K562 (cell line): Measurements from ENCODE around the gene NFKB2. TPM values are rescaled to one million over a fixed set of nuclear protein-coding genes. Genes with fewer than 3 reads are reported as not detected.

ENCODE experiments used
- ATAC-seq: fragments of 200-7000 bp; cut with Tn5 transposase; 3 replicates; pipeline ENCODE4 v1.9.1; 2020; ENCODE audit warnings: moderate library complexity
- BruUV-seq: library from RNA; stranded (reverse); fragments of 400-500 nt; replicated peaks from 2 replicates; lab custom pipeline; 2021; lab: Mats Ljungman, UMichigan
- CTCF ChIA-PET: fragments of 300-600 bp; formaldehyde crosslinking; extraction: SDS; loops from one replicate; lab custom pipeline; 2021; ENCODE audit warnings: low intra/inter-chr PET ratio; lab: Yijun Ruan, JAX
- POLR2A ChIA-PET: fragments of 300-600, 350-650 bp; sonication (Branson Sonifier 250); formaldehyde crosslinking; extraction: SDS; loops from one replicate; lab custom pipeline; 2021; ENCODE audit warnings: antibody characterized with exemption, inconsistent platforms; lab: Yijun Ruan, JAX
- DNase-seq, 4 experiments: peaks; one replicate each; pipeline versions ENCODE4 v3.0.0 to v3.0.0-alpha.2; 2011 to 2018; ENCODE audit warnings: low spot score in 3 of 4, mixed read lengths in 3 of 4; ENCODE audit errors: extremely low read depth in 1 of 4
- FAIRE-seq: peaks from 2 replicates; lab custom pipeline; 2011; peaks lifted over from hg19 to GRCh38; lab: Jason Lieb, UNC
- H2AFZ ChIP-seq: 2 replicates; pipeline ENCODE4 v1.6.0; 2011; ENCODE audit warnings: low read depth, low read length, control low read depth, inconsistent platforms
- H3K27ac ChIP-seq: fragments of 200-600 bp; 3 replicates; pipeline ENCODE4 v1.8.0; 2011; ENCODE audit warnings: low read depth, mild to moderate bottlenecking, control low read depth, inconsistent platforms, low read length, moderate library complexity, mixed read lengths; ENCODE audit errors: extremely low read depth
- H3K27me3 ChIP-seq, 2 experiments: fragments of 300-600 bp in 1 of 2; 2 replicates in 1 of 2; 3 replicates in 1 of 2; pipeline versions ENCODE4 v1.6.0 to v1.8.0; 2011; ENCODE audit warnings: inconsistent platforms in 2 of 2, low read length in 2 of 2, mild to moderate bottlenecking in 1 of 2, mixed read lengths in 1 of 2, moderate library complexity in 1 of 2; ENCODE audit not compliant: control insufficient read depth in 2 of 2, insufficient read depth in 2 of 2
- H3K36me3 ChIP-seq: fragments of 300-600 bp; 3 replicates; pipeline ENCODE4 v1.8.0; 2011; ENCODE audit warnings: mild to moderate bottlenecking, low read length, inconsistent platforms; ENCODE audit not compliant: control insufficient read depth, insufficient read depth
- H3K4me1 ChIP-seq, 2 experiments: fragments of 200-600 bp in 1 of 2; replicated peaks in 1 of 2; 2 replicates in 1 of 2; 3 replicates in 1 of 2; pipeline versions ENCODE4 v1.5.1 to v1.8.0; 2011; ENCODE audit warnings: inconsistent platforms in 2 of 2, low read length in 2 of 2, mild to moderate bottlenecking in 1 of 2, mixed read lengths in 1 of 2, moderate library complexity in 1 of 2; ENCODE audit not compliant: control insufficient read depth in 2 of 2, insufficient read depth in 2 of 2
- H3K4me2 ChIP-seq: 2 replicates; pipeline ENCODE4 v1.6.1; 2011; ENCODE audit warnings: low read length, control low read depth, inconsistent platforms, mixed read lengths; ENCODE audit not compliant: insufficient read depth
- H3K4me3 ChIP-seq: fragments of 200-600 bp; sonication (generic), shearing (Covaris generic); 2 replicates; pipeline ENCODE4 v1.5.1; 2016; ENCODE audit warnings: control low read depth, inconsistent platforms
- H3K79me2 ChIP-seq: fragments of 200-600 bp; 3 replicates; pipeline ENCODE4 v1.8.0; 2011; ENCODE audit warnings: low read length, inconsistent platforms; ENCODE audit not compliant: control insufficient read depth, insufficient read depth
- H3K9ac ChIP-seq, 2 experiments: 2 replicates each; pipeline versions ENCODE4 v1.6.0 to v1.6.1; 2011; ENCODE audit warnings: low read depth in 2 of 2, low read length in 2 of 2, control low read depth in 1 of 2, inconsistent platforms in 1 of 2, mild to moderate bottlenecking in 1 of 2, mixed read lengths in 1 of 2; ENCODE audit not compliant: insufficient read depth in 1 of 2
- H3K9me1 ChIP-seq: one replicate; pipeline ENCODE4 v1.6.0; 2011; ENCODE audit warnings: inconsistent platforms, mild to moderate bottlenecking, low read length, moderate library complexity; ENCODE audit not compliant: control insufficient read depth, insufficient read depth
- H3K9me3 ChIP-seq: replicated peaks from 2 replicates; pipeline ENCODE4 v1.5.1; 2011; ENCODE audit warnings: low read depth, low read length, inconsistent platforms; ENCODE audit not compliant: control insufficient read depth, insufficient read depth
- H4K20me1 ChIP-seq: replicated peaks from 2 replicates; pipeline ENCODE4 v1.6.1; 2011; ENCODE audit warnings: low read length, inconsistent platforms, mixed read lengths; ENCODE audit not compliant: control insufficient read depth, insufficient read depth
- CBX1 ChIP-seq: sonication (generic); IDR thresholded peaks from 2 replicates; pipeline ENCODE4 v1.6.1; 2016; ENCODE audit warnings: antibody characterized with exemption, low read depth, mild to moderate bottlenecking
- HNRNPLL ChIP-seq: fragments of 200-400 bp; formaldehyde crosslinking; IDR thresholded peaks from 2 replicates; pipeline ENCODE4 v1.6.1; 2017; ENCODE audit warnings: low read length, low read depth, mild to moderate bottlenecking; ENCODE audit not compliant: poor library complexity, severe bottlenecking
- MCM2 ChIP-seq: fragments of 450-650 bp; IDR thresholded peaks from 2 replicates; pipeline ENCODE4 v1.6.1; 2017; ENCODE audit warnings: low read depth, mild to moderate bottlenecking
- MTF1 ChIP-seq: fragments of 250-450 bp; sonication (Bioruptor Pico); IDR thresholded peaks from 2 replicates; pipeline ENCODE4 v1.9.0; 2021; ENCODE audit warnings: moderate library complexity, mild to moderate bottlenecking, inconsistent platforms, borderline replicate concordance
- SIN3A ChIP-seq, 2 experiments: fragments of 150-350 bp in 1 of 2; IDR thresholded peaks; 2 replicates each; pipeline ENCODE4 v1.6.1; 2011 to 2016; ENCODE audit warnings: borderline replicate concordance in 2 of 2, low read depth in 2 of 2, low read length in 2 of 2, mild to moderate bottlenecking in 2 of 2, moderate library complexity in 2 of 2; ENCODE audit not compliant: control insufficient read depth in 1 of 2
- THAP12 ChIP-seq: fragments of 250-450 bp; sonication (Bioruptor Pico); IDR thresholded peaks from 2 replicates; pipeline ENCODE4 v1.9.0; 2021; ENCODE audit warnings: mild to moderate bottlenecking, inconsistent platforms
- XRCC3 ChIP-seq: fragments of 450-650 bp; IDR thresholded peaks from 2 replicates; pipeline ENCODE4 v1.6.1; 2017; ENCODE audit warnings: mild to moderate bottlenecking, moderate library complexity
- ZNF124 ChIP-seq: sonication (generic); formaldehyde crosslinking; IDR thresholded peaks from 2 replicates; pipeline ENCODE4 v1.8.1; 2022; ENCODE audit warnings: missing genetic modification reagents
- ZNF318 ChIP-seq, 2 experiments: fragments of 450-650 bp; IDR thresholded peaks; 2 replicates each; pipeline ENCODE4 v1.6.1; 2016; ENCODE audit warnings: mild to moderate bottlenecking in 2 of 2, borderline replicate concordance in 1 of 2, low read depth in 1 of 2, moderate library complexity in 1 of 2
- WGBS: fragments of 100-300 bp; shearing (Covaris generic); methylation state at CpG from one replicate; pipeline ENCODE4 v1.1.6; 2016; ENCODE audit warnings: low coverage, mixed read lengths; ENCODE audit not compliant: insufficient coverage; ENCODE audit errors: missing lambda C conversion rate; 5-methylcytosine and 5-hydroxymethylcytosine counted together
- in situ Hi-C: fragments of 300-500 bp; cut with MboI; formaldehyde crosslinking; loops from 4 replicates; pipeline ENCODE4 v1.15.0; 2018; ENCODE audit warnings: inconsistent platforms, mixed read lengths
- intact Hi-C: fragments of 100-400 bp; cut with micrococcal nuclease; formaldehyde crosslinking; loops from 2 replicates; pipeline ENCODE4 v1.14.2; 2022
- polyA plus RNA-seq, 8 experiments: library from polyadenylated mRNA; depleted of rRNA in 4 of 8; stranded (reverse) in 5 of 8; unstranded in 3 of 8; fragments of >200 nt; fragmentation: Nextera tagmentation in 2 of 8; fragmentation: Illumina TruSeq in 1 of 8; extraction: Ambion mirVana in 2 of 8; extraction: Trizol in 1 of 8; gene quantifications; 2 replicates each; pipeline versions ENCODE4 v1.2.1 to v1.2.3, GENCODE V29; 2011 to 2014; ENCODE audit warnings: inconsistent platforms in 1 of 8, missing spikeins in 1 of 8
- total RNA-seq, 7 experiments: library from RNA; depleted of rRNA in 6 of 7; stranded (reverse); fragments of >200 nt in 6 of 7; fragmentation: Illumina TruSeq in 2 of 7; extraction: Trizol in 2 of 7; gene quantifications; 2 replicates each; pipeline versions ENCODE4 v1.2.1 to v1.2.3, GENCODE V29; 2011 to 2021; ENCODE audit warnings: low replicate concordance in 1 of 7

The NFKB2 gene
- total and polyA plus RNA-seq, 9 of the 15 experiments (the other 6 are each of a cell fraction or from before 2014, with no cell fraction given), result 0.07 to 20.3 (median 7.9) TPM

DNA sequence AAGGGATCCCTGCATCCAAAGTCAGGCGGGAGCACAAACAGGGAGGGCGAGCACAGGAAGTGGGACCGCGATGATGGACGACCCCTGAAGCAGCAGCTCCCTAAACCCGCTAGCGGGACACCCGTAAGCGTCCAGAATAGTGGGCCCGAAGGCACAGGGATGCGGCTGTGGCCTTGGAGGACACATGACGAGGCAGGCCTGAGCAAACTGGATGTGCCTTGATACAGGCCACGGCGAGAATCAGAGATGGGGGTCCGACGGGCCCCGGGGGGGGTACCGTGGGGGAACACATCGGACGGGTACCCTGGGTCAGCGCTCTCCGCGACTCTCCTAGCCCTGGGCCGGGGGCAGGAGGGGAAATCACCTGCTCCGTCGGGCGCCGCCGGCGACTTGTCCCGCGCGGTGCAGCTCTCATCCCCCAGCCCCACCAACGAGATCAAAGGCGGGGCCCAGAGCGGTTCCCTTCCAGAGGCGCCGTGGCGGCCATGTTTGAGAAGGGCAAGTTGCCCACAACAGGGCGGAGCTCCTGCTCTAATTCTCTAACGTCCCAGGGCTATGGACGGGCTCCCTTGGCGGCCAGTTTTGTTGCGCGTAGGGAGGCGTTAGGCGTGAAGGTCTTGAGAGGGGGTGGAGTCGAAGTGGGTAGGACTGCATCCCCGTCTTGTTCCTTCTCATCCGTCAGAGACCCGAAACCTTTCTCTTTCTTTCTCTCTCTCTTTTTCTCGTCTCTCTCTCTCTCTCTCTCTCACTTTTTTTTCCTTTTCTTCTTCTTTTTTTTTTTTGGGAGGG is 36.9 kb downstream of the NFKB2 start, which contains the start of gene CUEDC2:
CUEDC2 (minus strand) TSS at position 413 of the 789 bp plus-strand sequence. CDS start 7,386 bp downstream, outside the sequence.
- POLR2A ChIA-PET, result interaction anchor here (0.6 to 1.6 kb wide), 8 partner anchors 9 to 683 kb away, joined by 3 to 11 read pairs (median 6); partner anchors contain the start of genes C10orf95 and FBXL15
- H3K4me1 ChIP-seq, result peaks cover 23 to 31% of the 10 kb centered on the region in 2 experiments
- intact Hi-C loops, result no loop called here
- peak within 1 kb of the TSS; percentile 88 for H3K27ac ChIP-seq
- no peaks in the 10 kb centered on the region for H3K9me3 ChIP-seq
- BruUV-seq, result no TSS peak
- peak; percentile 78 to 97 (median 84) for DNase-seq
- ATAC-seq, result peak; percentile 85
- in situ Hi-C loops, result loop anchor here (25.0 kb wide), 1 partner anchor 595 kb away; the partner anchor contains the start of gene KCNIP2
- FAIRE-seq, result peak; percentile 91
- peak within 1 kb of the TSS; percentile 55 for H3K4me3 ChIP-seq
- peak within 1 kb of the TSS; percentile 85 to 98 for H3K9ac ChIP-seq
- peak within 1 kb of the TSS; percentile 96 for H3K4me2 ChIP-seq
- peak within 1 kb of the TSS; percentile 67 for H2AFZ ChIP-seq
- CTCF ChIA-PET, result no interaction called here
- H3K27me3 ChIP-seq, result no peaks in the 10 kb centered on the region
- H3K9me1 ChIP-seq, result no peaks in the 10 kb centered on the region
- H4K20me1 ChIP-seq, result peaks cover 4% of the 10 kb centered on the region; the same call in 1 of the 2 replicates
- under 1% methylated on average over 23 of the region's 52 CpGs for WGBS
- H3K79me2 ChIP-seq, result peaks cover 37% of the 10 kb centered on the region
- H3K36me3 ChIP-seq, result peaks cover 6% of the 10 kb centered on the region; the same call in 2 of the 3 replicates
- TF ChIP-seq CBX1 (0 out of 2 replicates have a peak, but pooled peaks have one; percentile 63), MTF1 (no peak), SIN3A (IDR thresholded peaks at IDR 0.05; ENCODE audit: borderline replicate concordance in 2 of 2, control insufficient read depth in 1 of 2, low read depth in 2 of 2, low read length in 2 of 2) (0 out of 4 replicates have a peak, but pooled peaks have one; percentile 23 to 46), MCM2 (no peak), THAP12 (CRISPR knock-in tag) (0 out of 2 replicates have a peak, but pooled peaks have one; percentile 60), ZNF318 (IDR thresholded peaks at IDR 0.05; ENCODE audit: borderline replicate concordance in 1 of 2, low read depth in 1 of 2) (no peak), ZNF124 (CRISPR knock-in tag) (no peak), XRCC3 (no peak), HNRNPLL (peak; percentile 68)
